AG10803 (cell line): ENCODE measurements around the gene ATP5MK.

Experiments used
- DNase-seq: peaks from one replicate; pipeline ENCODE4 v3.0.0; 2010; ENCODE audit warnings: low read depth
- H3K4me3 ChIP-seq: 2 replicates; pipeline ENCODE4 v1.5.1; 2011; ENCODE audit warnings: mild to moderate bottlenecking, low read length, control low read depth
- TF ChIP-seq, protein P1 (sequence below): conservative IDR thresholded peaks from 2 replicates; pipeline ENCODE4 v1.5.1; 2011; ENCODE audit warnings: mild to moderate bottlenecking, low read length, control low read depth, inconsistent platforms

ATP5MK gene

DNA sequence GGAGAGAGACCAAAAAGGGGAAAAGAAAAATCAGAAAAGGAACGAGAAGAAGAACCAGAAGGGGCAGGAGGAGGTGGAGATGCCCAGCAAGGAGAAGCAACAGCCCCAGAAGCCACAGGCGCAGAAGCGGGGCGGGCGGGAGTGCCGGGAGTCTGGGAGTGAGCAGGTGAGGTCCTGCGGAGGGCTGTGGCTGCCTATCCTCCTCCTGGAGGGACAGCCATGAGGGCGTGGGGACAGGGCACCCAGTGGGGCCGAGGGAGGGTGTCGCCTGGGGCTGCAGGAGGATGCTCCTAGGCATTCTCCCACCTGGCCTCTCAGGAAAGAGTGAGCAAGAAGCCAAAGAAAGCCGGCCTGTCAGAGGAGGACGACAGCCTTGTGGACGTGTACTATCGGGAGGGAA, 44.1 kb upstream of the ATP5MK start:
- DNase-seq = no peak
- H3K4me3 ChIP-seq = no peak overlapping the region
- TF ChIP-seq, protein P1, sequence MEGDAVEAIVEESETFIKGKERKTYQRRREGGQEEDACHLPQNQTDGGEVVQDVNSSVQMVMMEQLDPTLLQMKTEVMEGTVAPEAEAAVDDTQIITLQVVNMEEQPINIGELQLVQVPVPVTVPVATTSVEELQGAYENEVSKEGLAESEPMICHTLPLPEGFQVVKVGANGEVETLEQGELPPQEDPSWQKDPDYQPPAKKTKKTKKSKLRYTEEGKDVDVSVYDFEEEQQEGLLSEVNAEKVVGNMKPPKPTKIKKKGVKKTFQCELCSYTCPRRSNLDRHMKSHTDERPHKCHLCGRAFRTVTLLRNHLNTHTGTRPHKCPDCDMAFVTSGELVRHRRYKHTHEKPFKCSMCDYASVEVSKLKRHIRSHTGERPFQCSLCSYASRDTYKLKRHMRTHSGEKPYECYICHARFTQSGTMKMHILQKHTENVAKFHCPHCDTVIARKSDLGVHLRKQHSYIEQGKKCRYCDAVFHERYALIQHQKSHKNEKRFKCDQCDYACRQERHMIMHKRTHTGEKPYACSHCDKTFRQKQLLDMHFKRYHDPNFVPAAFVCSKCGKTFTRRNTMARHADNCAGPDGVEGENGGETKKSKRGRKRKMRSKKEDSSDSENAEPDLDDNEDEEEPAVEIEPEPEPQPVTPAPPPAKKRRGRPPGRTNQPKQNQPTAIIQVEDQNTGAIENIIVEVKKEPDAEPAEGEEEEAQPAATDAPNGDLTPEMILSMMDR = no peak

- no peak overlapping the region for H3K4me3 ChIP-seq
- TF ChIP-seq, protein P1 = no peak
- DNase-seq = no peak
Observed at GRCh38 chr10:103439776-103440175, 43.5 kb upstream of the ATP5MK start.

DNA sequence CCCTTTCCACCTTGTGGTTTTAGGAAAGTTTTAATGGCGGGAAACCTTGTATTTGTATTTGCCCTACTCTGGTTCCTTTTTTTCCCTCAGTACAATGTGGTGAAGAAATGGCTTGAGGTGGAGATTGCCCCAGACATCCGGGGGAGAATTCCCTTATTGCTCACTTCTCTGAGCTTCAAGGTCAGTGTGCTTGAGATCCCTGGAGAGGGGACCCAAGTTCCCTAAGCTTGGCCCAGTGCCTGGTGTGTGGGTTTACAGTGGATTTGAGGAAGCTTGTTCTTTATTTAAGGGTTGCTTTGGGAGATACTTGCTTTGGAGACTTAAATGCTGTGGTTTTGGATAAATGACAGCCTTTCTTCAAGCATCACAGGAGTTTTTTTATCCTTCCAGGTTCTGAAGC, 37.6 kb upstream of the ATP5MK start:
- TF ChIP-seq, protein P1 = no peak
- H3K4me3 ChIP-seq = no peak overlapping the region
- peak; percentile 33 for DNase-seq

DNA sequence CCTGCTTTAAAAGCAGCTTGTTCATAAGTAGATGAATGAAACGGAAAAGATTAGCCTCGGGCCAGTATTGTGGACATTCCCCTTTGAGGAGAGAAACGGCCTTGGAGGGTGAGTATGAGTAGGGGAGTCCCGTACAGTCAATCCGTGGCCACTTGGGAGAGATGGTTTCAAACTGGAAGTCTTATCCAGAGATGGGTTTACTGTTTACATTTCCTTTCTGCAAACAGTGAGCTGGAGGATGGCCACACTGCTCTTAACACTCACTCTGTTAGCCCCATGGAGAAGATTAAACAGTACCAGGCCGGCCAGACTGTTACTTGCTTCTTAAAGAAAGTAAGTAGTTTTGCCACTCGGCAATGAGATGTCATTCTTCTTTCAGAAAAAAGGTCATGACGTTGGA, 35.6 kb upstream of the ATP5MK start:
- no peak overlapping the region for H3K4me3 ChIP-seq
- DNase-seq = no peak
- TF ChIP-seq, protein P1 = no peak

- no peak overlapping the region for H3K4me3 ChIP-seq
- DNase-seq = no peak
- TF ChIP-seq, protein P1 = no peak
Observed at GRCh38 chr10:103429647-103430046, 33.4 kb upstream of the ATP5MK start.

DNA sequence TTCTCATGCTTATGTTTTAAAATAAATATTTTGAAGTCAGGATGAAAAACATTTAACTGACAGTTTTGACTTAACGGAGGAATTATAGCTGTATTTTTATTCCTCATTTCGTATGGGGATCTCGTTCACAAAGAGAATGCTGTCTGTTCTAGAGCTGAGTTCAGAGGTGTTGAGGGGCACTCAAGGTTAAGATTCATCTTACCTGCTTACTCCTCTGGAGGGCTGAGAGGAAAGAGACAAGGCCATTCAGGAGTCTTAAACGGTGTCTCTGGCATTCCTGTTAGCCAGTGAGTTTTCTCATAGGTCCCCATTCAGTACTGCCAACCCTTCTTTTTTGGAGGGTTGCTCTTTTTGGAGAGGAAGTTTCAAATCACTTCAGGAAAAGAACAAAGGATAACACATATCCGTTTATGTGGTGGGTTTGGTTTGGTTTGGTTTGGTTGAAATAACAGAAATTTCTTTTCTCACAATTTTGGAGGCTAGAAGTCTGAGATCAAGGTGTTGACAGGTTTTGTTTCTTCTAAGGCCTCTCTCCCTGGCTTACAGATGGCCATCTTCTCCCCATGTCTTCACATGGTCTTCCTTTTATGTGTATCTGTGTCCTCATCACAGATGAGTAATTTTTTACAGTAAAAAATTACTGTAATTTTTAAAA, 32.8 kb upstream of the ATP5MK start:
- no peak for DNase-seq
- no peak overlapping the region for H3K4me3 ChIP-seq
- TF ChIP-seq, protein P1 = no peak

DNA sequence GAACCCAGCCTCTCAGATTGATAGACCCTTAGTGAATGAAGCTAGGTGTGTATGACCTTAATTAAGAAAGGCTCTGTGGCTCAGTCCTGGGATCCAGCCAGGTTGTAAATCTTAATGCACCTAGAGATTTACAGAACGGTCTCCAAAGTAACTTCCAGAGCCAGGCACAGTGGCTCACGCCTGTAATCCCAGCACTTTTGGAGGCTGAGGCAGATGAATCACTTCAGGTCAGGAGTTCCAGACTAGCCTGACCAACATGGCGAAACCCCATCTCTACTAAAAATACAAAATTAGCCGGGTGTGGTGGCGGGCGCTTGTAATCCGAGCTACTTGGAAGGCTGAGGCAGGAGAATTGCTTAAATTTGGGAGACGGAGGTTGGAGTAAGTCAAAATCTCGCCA, 31.6 kb upstream of the ATP5MK start:
- TF ChIP-seq, protein P1 = no peak
- no peak for DNase-seq
- H3K4me3 ChIP-seq = no peak overlapping the region
